H9 (cell line): Measurements from ENCODE around the gene MALRD1. TPM values are rescaled to one million over a fixed set of nuclear protein-coding genes. Genes with fewer than 3 reads are reported as not detected.

Experiments
- DNase-seq: peaks from one replicate; pipeline ENCODE4 v3.0.0-alpha.2; 2017
- H2AFZ ChIP-seq: one replicate; pipeline ENCODE4 v1.6.1; 2013; ENCODE audit warnings: mild to moderate bottlenecking, low read length, control low read depth, moderate library complexity
- H2AK5ac ChIP-seq: 2 replicates; pipeline ENCODE4 v1.6.1; 2013; ENCODE audit warnings: low read length, control low read depth, mixed read lengths; ENCODE audit not compliant: insufficient read length
- H2BK120ac ChIP-seq: one replicate; pipeline ENCODE4 v1.6.1; 2013; ENCODE audit warnings: low read depth, mild to moderate bottlenecking, low read length, control low read depth, inconsistent platforms; ENCODE audit not compliant: poor library complexity, severe bottlenecking
- H2BK12ac ChIP-seq: 2 replicates; pipeline ENCODE4 v1.6.1; 2013; ENCODE audit warnings: low read length, control low read depth, mixed read lengths, low read depth; ENCODE audit not compliant: insufficient read length
- H2BK15ac ChIP-seq: 2 replicates; pipeline ENCODE4 v1.6.1; 2013; ENCODE audit warnings: low read depth, low read length, control low read depth
- H2BK20ac ChIP-seq: one replicate; pipeline ENCODE4 v1.6.1; 2013; ENCODE audit warnings: low read depth, mild to moderate bottlenecking, low read length, control low read depth, inconsistent platforms; ENCODE audit not compliant: poor library complexity, severe bottlenecking
- H2BK5ac ChIP-seq: 2 replicates; pipeline ENCODE4 v1.6.1; 2013; ENCODE audit warnings: low read length, control low read depth, mixed read lengths; ENCODE audit not compliant: insufficient read length
- H3K14ac ChIP-seq: 2 replicates; pipeline ENCODE4 v1.6.1; 2013; ENCODE audit warnings: low read length, control low read depth; ENCODE audit not compliant: insufficient read depth
- H3K18ac ChIP-seq: 2 replicates; pipeline ENCODE4 v1.6.1; 2013; ENCODE audit warnings: low read depth, mild to moderate bottlenecking, mixed read lengths, low read length, control low read depth; ENCODE audit not compliant: insufficient read length
- H3K23ac ChIP-seq: 2 replicates; pipeline ENCODE4 v1.6.1; 2013; ENCODE audit warnings: low read length, control low read depth, mixed read lengths, low read depth; ENCODE audit not compliant: insufficient read length
- H3K23me2 ChIP-seq: 2 replicates; pipeline ENCODE4 v1.6.1; 2013; ENCODE audit warnings: low read depth, mild to moderate bottlenecking, mixed read lengths, low read length, control low read depth; ENCODE audit not compliant: insufficient read length, poor library complexity, severe bottlenecking
- H3K27ac ChIP-seq: 2 replicates; pipeline ENCODE4 v1.5.1; 2013; ENCODE audit warnings: low read length, control low read depth, mixed read lengths, low read depth; ENCODE audit not compliant: insufficient read length
- H3K27me3 ChIP-seq: 2 replicates; pipeline ENCODE4 v1.6.1; 2013; ENCODE audit warnings: low read length, control low read depth, inconsistent platforms; ENCODE audit not compliant: insufficient read depth
- H3K4ac ChIP-seq: 2 replicates; pipeline ENCODE4 v1.6.1; 2013; ENCODE audit warnings: low read depth, mild to moderate bottlenecking, control low read depth, inconsistent platforms, low read length, moderate library complexity
- H3K4me1 ChIP-seq: 2 replicates; pipeline ENCODE4 v1.6.1; 2013; ENCODE audit warnings: low read length, control low read depth, inconsistent platforms; ENCODE audit not compliant: insufficient read depth
- H3K4me2 ChIP-seq: 2 replicates; pipeline ENCODE4 v1.6.1; 2013; ENCODE audit warnings: low read length, control low read depth, mixed read lengths; ENCODE audit not compliant: insufficient read length, insufficient read depth
- H3K56ac ChIP-seq: 2 replicates; pipeline ENCODE4 v1.6.1; 2013; ENCODE audit warnings: low read depth, mild to moderate bottlenecking, mixed read lengths, low read length, control low read depth; ENCODE audit not compliant: insufficient read length
- H3K79me1 ChIP-seq: 2 replicates; pipeline ENCODE4 v1.6.1; 2013; ENCODE audit warnings: low read depth, mild to moderate bottlenecking, moderate library complexity, low read length, control low read depth, inconsistent platforms; ENCODE audit not compliant: insufficient read depth, poor library complexity, severe bottlenecking
- H3K79me2 ChIP-seq: 2 replicates; pipeline ENCODE4 v1.6.1; 2013; ENCODE audit warnings: low read length, control low read depth, inconsistent platforms; ENCODE audit not compliant: insufficient read depth
- H3K9ac ChIP-seq: 2 replicates; pipeline ENCODE4 v1.6.1; 2013; ENCODE audit warnings: low read length, control low read depth, mixed read lengths; ENCODE audit not compliant: insufficient read length; ENCODE audit errors: extremely low read depth
- H3K9me3 ChIP-seq: one replicate; pipeline ENCODE4 v1.6.1; 2013; ENCODE audit warnings: low read depth, low read length, inconsistent platforms; ENCODE audit not compliant: control insufficient read depth
- H3T11ph ChIP-seq: one replicate; pipeline ENCODE4 v1.6.1; 2013; ENCODE audit warnings: mild to moderate bottlenecking, low read length, control low read depth, inconsistent platforms
- H4K20me1 ChIP-seq: one replicate; pipeline ENCODE4 v1.6.1; 2013; ENCODE audit not compliant: control insufficient read depth, insufficient read length, insufficient read depth
- H4K5ac ChIP-seq: 2 replicates; pipeline ENCODE4 v1.6.1; 2013; ENCODE audit warnings: low read depth, mild to moderate bottlenecking, mixed read lengths, low read length, control low read depth; ENCODE audit not compliant: insufficient read length
- H4K8ac ChIP-seq: replicated peaks from 2 replicates; pipeline ENCODE4 v1.6.1; 2013; ENCODE audit warnings: low read length, control low read depth, mixed read lengths, low read depth; ENCODE audit not compliant: insufficient read length
- H4K91ac ChIP-seq: 2 replicates; pipeline ENCODE4 v1.6.1; 2013; ENCODE audit warnings: low read depth, mild to moderate bottlenecking, moderate library complexity, mixed read lengths, low read length, control low read depth; ENCODE audit not compliant: insufficient read length
- H3K27ac Mint-ChIP-seq, 3 experiments: 2 replicates in 2 of 3; 3 replicates in 1 of 3; pipeline ENCODE4 v1.8.0; 2020 to 2021; ENCODE audit warnings: mixed read lengths in 3 of 3, mild to moderate bottlenecking in 1 of 3, moderate library complexity in 1 of 3
- H3K27me3 Mint-ChIP-seq: 2 replicates; pipeline ENCODE4 v1.8.0; 2021; ENCODE audit warnings: low read depth, mild to moderate bottlenecking, moderate library complexity, mixed read lengths
- H3K36me3 Mint-ChIP-seq, 3 experiments: 2 replicates in 2 of 3; 3 replicates in 1 of 3; pipeline ENCODE4 v1.8.0; 2020 to 2021; ENCODE audit warnings: low read depth in 3 of 3, mixed read lengths in 3 of 3; ENCODE audit not compliant: insufficient read depth in 1 of 3
- H3K4me1 Mint-ChIP-seq, 2 experiments: 2 replicates each; pipeline ENCODE4 v1.8.0; 2020; ENCODE audit warnings: mixed read lengths in 2 of 2
- H3K4me3 Mint-ChIP-seq, 2 experiments: 2 replicates in 1 of 2; 3 replicates in 1 of 2; pipeline ENCODE4 v1.8.0; 2020 to 2021; ENCODE audit warnings: mild to moderate bottlenecking in 2 of 2, mixed read lengths in 2 of 2, moderate library complexity in 1 of 2
- H3K9me3 Mint-ChIP-seq, 2 experiments: 2 replicates in 1 of 2; 3 replicates in 1 of 2; pipeline ENCODE4 v1.8.0; 2020; ENCODE audit warnings: mild to moderate bottlenecking in 2 of 2, mixed read lengths in 2 of 2, moderate library complexity in 1 of 2
- WGBS: extraction: QIAGEN DNeasy Blood & Tissue Kit; methylation state at CpG from one replicate; pipeline ENCODE4 v1.1.7; 2013; ENCODE audit warnings: missing lambda C conversion rate, low lambda C conversion rate, mixed read lengths; ENCODE audit not compliant: insufficient read length; ENCODE audit errors: extremely low coverage; 5-methylcytosine and 5-hydroxymethylcytosine counted together
- total RNA-seq: library from RNA; stranded (reverse); gene quantifications from 2 replicates; pipeline ENCODE4 v1.2.1, GENCODE V29; 2021
- TF ChIP-seq, protein P1 (sequence below): fragments of 200-600 bp; sonication (generic); conservative IDR thresholded peaks from 3 replicates; pipeline ENCODE4 v1.8.0; 2021; ENCODE audit warnings: antibody characterized with exemption, mild to moderate bottlenecking

The MALRD1 gene
- total RNA-seq, 1 experiment from 2014 or later: 0.20 TPM

DNA sequence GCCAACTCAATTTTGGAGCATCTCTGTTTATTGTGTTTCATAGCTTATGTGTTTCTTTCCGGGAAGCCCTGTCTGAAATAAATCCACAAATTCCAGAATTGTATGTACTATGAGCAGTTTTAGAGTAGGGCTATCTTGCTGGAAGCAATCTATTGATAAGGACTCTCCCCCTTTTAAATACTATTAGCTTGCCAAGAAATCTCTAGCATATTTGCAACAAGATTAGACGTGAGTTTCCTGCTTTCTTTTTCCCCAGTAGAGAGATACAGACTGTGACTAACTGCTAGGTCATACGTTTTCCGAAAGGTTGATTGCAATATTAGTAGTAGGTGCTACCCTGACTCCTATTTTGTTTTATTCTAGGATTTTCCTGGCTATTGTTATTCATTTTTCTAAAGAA lies 277.0 kb downstream of the MALRD1 start:
- Mint-ChIP-seq H3K4me1 (no peaks in the 10 kb centered on the region), H3K36me3 (no peaks in the 10 kb centered on the region), H3K9me3 (no peaks in the 10 kb centered on the region), H3K4me3 (no peak overlapping the region), H3K27ac (no peak overlapping the region), H3K27me3 (no peaks in the 10 kb centered on the region)
- Histone ChIP-seq H3K9me3 (no peaks in the 10 kb centered on the region), H3K79me1 (no peaks in the 10 kb centered on the region), H3K14ac (no peak overlapping the region), H2BK15ac (no peak overlapping the region), H3K4ac (no peak overlapping the region), H2AFZ (no peak overlapping the region), H3K23ac (no peak overlapping the region), H3K56ac (no peak overlapping the region), H2BK20ac (no peak overlapping the region), H3K4me1 (no peaks in the 10 kb centered on the region), H2BK5ac (no peak overlapping the region), H2AK5ac (no peak overlapping the region), H4K5ac (no peak overlapping the region), H4K91ac (no peak overlapping the region), H2BK120ac (no peak overlapping the region), H2BK12ac (no peak overlapping the region), H4K8ac (no peak overlapping the region), H3K23me2 (no peaks in the 10 kb centered on the region), H3K79me2 (no peaks in the 10 kb centered on the region), H4K20me1 (no peaks in the 10 kb centered on the region), H3T11ph (no peak overlapping the region), H3K27ac (no peak overlapping the region), H3K27me3 (no peaks in the 10 kb centered on the region), H3K9ac (no peak overlapping the region), H3K18ac (no peak overlapping the region), H3K4me2 (no peak overlapping the region)
- DNase-seq: no peak
- TF ChIP-seq, protein P1, sequence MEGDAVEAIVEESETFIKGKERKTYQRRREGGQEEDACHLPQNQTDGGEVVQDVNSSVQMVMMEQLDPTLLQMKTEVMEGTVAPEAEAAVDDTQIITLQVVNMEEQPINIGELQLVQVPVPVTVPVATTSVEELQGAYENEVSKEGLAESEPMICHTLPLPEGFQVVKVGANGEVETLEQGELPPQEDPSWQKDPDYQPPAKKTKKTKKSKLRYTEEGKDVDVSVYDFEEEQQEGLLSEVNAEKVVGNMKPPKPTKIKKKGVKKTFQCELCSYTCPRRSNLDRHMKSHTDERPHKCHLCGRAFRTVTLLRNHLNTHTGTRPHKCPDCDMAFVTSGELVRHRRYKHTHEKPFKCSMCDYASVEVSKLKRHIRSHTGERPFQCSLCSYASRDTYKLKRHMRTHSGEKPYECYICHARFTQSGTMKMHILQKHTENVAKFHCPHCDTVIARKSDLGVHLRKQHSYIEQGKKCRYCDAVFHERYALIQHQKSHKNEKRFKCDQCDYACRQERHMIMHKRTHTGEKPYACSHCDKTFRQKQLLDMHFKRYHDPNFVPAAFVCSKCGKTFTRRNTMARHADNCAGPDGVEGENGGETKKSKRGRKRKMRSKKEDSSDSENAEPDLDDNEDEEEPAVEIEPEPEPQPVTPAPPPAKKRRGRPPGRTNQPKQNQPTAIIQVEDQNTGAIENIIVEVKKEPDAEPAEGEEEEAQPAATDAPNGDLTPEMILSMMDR: no peak
- no CpG with 5 or more reads among the region's 4 CpGs for WGBS
